OCI-LY7 (cell line): ENCODE data around the gene BCAN. TPM values are rescaled to one million over a fixed set of nuclear protein-coding genes. Genes with fewer than 3 reads are reported as not detected.

Source experiments
- BruUV-seq: library from RNA; stranded (reverse); fragments of 400-500 nt; replicated peaks from 2 replicates; lab custom pipeline; 2021; lab: Mats Ljungman, UMichigan
- CTCF ChIA-PET: fragments of 300-600 bp; sonication (Branson Sonifier 250); formaldehyde crosslinking; loops from one replicate; lab custom pipeline; 2022; ENCODE audit warnings: antibody characterized with exemption; ENCODE audit not compliant: unreplicated experiment; lab: Charles Lee
- POLR2A ChIA-PET: fragments of 300-600 bp; sonication (Branson Sonifier 250); formaldehyde crosslinking; loops from one replicate; lab custom pipeline; 2022; ENCODE audit warnings: antibody characterized with exemption; lab: Charles Lee
- DNase-seq: peaks from one replicate; pipeline ENCODE4 v3.0.0-alpha.2; 2015; ENCODE audit warnings: low spot score
- H2AFZ ChIP-seq: fragments of 200-600 bp; sonication (generic), shearing (Covaris generic); 2 replicates; pipeline ENCODE4 v1.6.1; 2014; ENCODE audit warnings: mild to moderate bottlenecking, antibody characterized with exemption, low read length, moderate library complexity
- H3K27ac ChIP-seq: fragments of 200-600 bp; sonication (generic); 2 replicates; pipeline ENCODE4 v1.5.1; 2014; ENCODE audit warnings: mixed run types, low read depth, mild to moderate bottlenecking, moderate library complexity, low read length, inconsistent platforms; ENCODE audit not compliant: poor library complexity, severe bottlenecking
- H3K36me3 ChIP-seq: fragments of 200-600 bp; sonication (generic); 2 replicates; pipeline ENCODE4 v1.6.1; 2014; ENCODE audit warnings: mild to moderate bottlenecking, antibody characterized with exemption, low read length, moderate library complexity, mixed read lengths; ENCODE audit not compliant: insufficient read depth
- H3K4me1 ChIP-seq: fragments of 200-600 bp; sonication (generic); 2 replicates; pipeline ENCODE4 v1.5.1; 2014; ENCODE audit warnings: mild to moderate bottlenecking, low read length; ENCODE audit not compliant: insufficient read depth, poor library complexity, severe bottlenecking
- H3K4me2 ChIP-seq: fragments of 200-600 bp; sonication (generic); 2 replicates; pipeline ENCODE4 v1.6.1; 2014; ENCODE audit warnings: mild to moderate bottlenecking, low read length
- H3K4me3 ChIP-seq: fragments of 200-600 bp; sonication (generic); 2 replicates; pipeline ENCODE4 v1.5.1; 2014; ENCODE audit warnings: mild to moderate bottlenecking, low read depth, low read length; ENCODE audit not compliant: poor library complexity, severe bottlenecking
- H3K79me2 ChIP-seq: fragments of 200-600 bp; sonication (generic); 2 replicates; pipeline ENCODE4 v1.6.1; 2016; ENCODE audit warnings: low read depth, mild to moderate bottlenecking, low read length, moderate library complexity, mixed read lengths; ENCODE audit not compliant: insufficient read depth
- H3K9me2 ChIP-seq: fragments of 200-600 bp; sonication (generic); 2 replicates; pipeline ENCODE4 v1.6.1; 2016; ENCODE audit warnings: mild to moderate bottlenecking, low read length, mixed read lengths; ENCODE audit not compliant: insufficient read depth
- H3K9me3 ChIP-seq: fragments of 200-600 bp; sonication (generic); 2 replicates; pipeline ENCODE4 v1.6.1; 2014; ENCODE audit warnings: mild to moderate bottlenecking, mixed run types, low read length, mixed read lengths
- H4K20me1 ChIP-seq: fragments of 200-600 bp; sonication (generic); 2 replicates; pipeline ENCODE4 v1.6.1; 2014; ENCODE audit warnings: mild to moderate bottlenecking, antibody characterized with exemption, low read length, moderate library complexity, mixed read lengths; ENCODE audit not compliant: insufficient read depth
- CTCF ChIP-seq: fragments of 200-600 bp; sonication (generic); conservative IDR thresholded peaks from 2 replicates; pipeline ENCODE4 v1.5.1; 2014; ENCODE audit warnings: mild to moderate bottlenecking, antibody characterized with exemption, low read length, moderate library complexity, mixed read lengths
- EZH2phosphoT487 ChIP-seq: fragments of 200-600 bp; sonication (generic); IDR thresholded peaks from 2 replicates; pipeline ENCODE4 v1.6.1; 2018; ENCODE audit warnings: low read depth, borderline replicate concordance, mild to moderate bottlenecking, mixed run types, antibody characterized with exemption, low read length, moderate library complexity, mixed read lengths
- intact Hi-C: fragments of 100-400 bp; cut with micrococcal nuclease; formaldehyde crosslinking; loops from one replicate; pipeline ENCODE4 v1.10.0; 2022; ENCODE audit not compliant: unreplicated experiment
- total RNA-seq, 2 experiments: library from RNA; depleted of rRNA in 1 of 2; stranded (reverse); fragments of >200 nt in 1 of 2; shearing (Covaris generic) in 1 of 2; gene quantifications; 2 replicates each; pipeline ENCODE4 v1.2.3, GENCODE V29; 2014 to 2022

The BCAN gene
- total RNA-seq, 2 experiments from 2014 or later, result not detected

GRCh38 chr1:156626079-156626438 lies 15.9 kb upstream of the BCAN start:
- BruUV-seq, result no TSS peak
- no peak overlapping the region for H2AFZ ChIP-seq
- no peaks in the 10 kb centered on the region for H3K9me3 ChIP-seq
- H3K27ac ChIP-seq, result no peak overlapping the region
- H3K4me3 ChIP-seq, result no peak overlapping the region
- no peaks in the 10 kb centered on the region for H4K20me1 ChIP-seq
- intact Hi-C loops, result loop anchor here (2.0 to 5.0 kb wide), 3 partner anchors 53 to 244 kb away; partner anchors contain the start of genes ISG20L2 and METTL25B
- ChIA-PET CTCF (interaction anchor here (1.0 to 1.9 kb wide), 3 partner anchors 29 to 35 kb away, joined by 3 to 12 read pairs (median 6); no protein-coding TSS in a partner anchor), POLR2A (no interaction called here)
- H3K36me3 ChIP-seq, result no peaks in the 10 kb centered on the region
- no peak overlapping the region for H3K4me2 ChIP-seq
- no peaks in the 10 kb centered on the region for H3K9me2 ChIP-seq
- H3K4me1 ChIP-seq, result peaks cover 23% of the 10 kb centered on the region
- H3K79me2 ChIP-seq, result no peaks in the 10 kb centered on the region
- TF ChIP-seq EZH2phosphoT487 (no peak), CTCF (peak; percentile 30)
- DNase-seq, result no peak

- no peaks in the 10 kb centered on the region for H3K9me3 ChIP-seq
- DNase-seq, result peak; percentile 84
- POLR2A ChIA-PET, result interaction anchor here (0.6 to 1.2 kb wide), 8 partner anchors 18 to 139 kb away, joined by 3 to 8 read pairs (median 4); no protein-coding TSS in a partner anchor
- peak overlapping the region; percentile 41; the same call in 1 of the 2 replicates for H3K4me2 ChIP-seq
- no peaks in the 10 kb centered on the region for H3K36me3 ChIP-seq
- CTCF ChIA-PET, result interaction anchor here (0.6 to 1.9 kb wide), 10 partner anchors 9 to 133 kb away, joined by 3 to 12 read pairs (median 4); partner anchors contain the start of gene TTC24
- TF ChIP-seq CTCF (peak; percentile 89), EZH2phosphoT487 (no peak)
- BruUV-seq, result no TSS peak
- H2AFZ ChIP-seq, result no peak overlapping the region; the same call in 1 of the 2 replicates
- H3K4me1 ChIP-seq, result peaks cover 23% of the 10 kb centered on the region
- intact Hi-C loops, result loop anchor here (1.0 to 5.0 kb wide), 4 partner anchors 30 to 245 kb away; partner anchors contain the start of genes ISG20L2 and METTL25B
- no peaks in the 10 kb centered on the region for H3K9me2 ChIP-seq
- H3K27ac ChIP-seq, result peak overlapping the region; percentile 32
- no peak overlapping the region for H3K4me3 ChIP-seq
- no peaks in the 10 kb centered on the region for H3K79me2 ChIP-seq
- no peaks in the 10 kb centered on the region for H4K20me1 ChIP-seq
Observed at GRCh38 chr1:156627313-156627880, 14.5 kb upstream of the BCAN start.
